GM19455 (cell line): Measurements from ENCODE around the gene NBEA.
"Not testable (repeated sequence)": the region's sequence is repeated elsewhere in the genome, so short reads cannot be mapped to it uniquely, and the experiment has no call there.

ENCODE experiments used
- ATAC-seq: cut with Tn5 transposase; IDR thresholded peaks from one replicate; pipeline ENCODE4 v1.9.1; 2021; ENCODE audit not compliant: unreplicated experiment

NBEA gene

DNA sequence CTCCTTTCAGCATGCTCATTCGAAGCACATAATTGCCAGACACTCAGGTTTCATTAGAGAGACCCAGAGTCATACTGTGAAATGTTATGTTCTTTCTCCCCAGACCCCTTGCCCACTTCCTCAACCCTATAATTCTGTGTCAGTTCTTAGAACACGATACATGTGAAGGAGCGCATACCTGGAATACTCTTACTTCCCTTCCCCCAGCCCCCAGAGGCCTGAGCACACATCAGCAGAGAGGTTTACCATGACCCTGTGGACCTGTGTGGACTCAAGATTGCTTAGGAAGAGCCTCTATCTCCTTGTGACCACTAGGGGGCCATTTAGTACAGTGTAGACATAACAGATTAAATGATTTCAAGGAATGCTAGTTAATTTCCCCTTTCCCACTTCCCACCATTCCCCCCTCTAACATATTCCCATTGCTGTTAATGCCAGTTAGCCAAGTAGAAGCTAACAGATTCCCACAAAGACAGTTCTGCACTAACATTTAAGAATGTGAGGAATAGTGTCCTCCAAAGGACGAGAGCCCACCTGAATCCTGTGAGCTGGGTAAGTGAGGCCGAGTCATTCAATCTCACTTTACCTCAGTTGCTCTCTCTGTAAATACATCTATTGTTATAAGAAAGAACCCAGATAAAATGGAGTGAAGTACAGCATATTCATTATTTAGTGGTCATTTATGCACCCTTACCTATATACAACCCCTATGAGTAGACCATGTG is 688.6 kb downstream of the NBEA start:
- peak; percentile 77 for ATAC-seq

DNA sequence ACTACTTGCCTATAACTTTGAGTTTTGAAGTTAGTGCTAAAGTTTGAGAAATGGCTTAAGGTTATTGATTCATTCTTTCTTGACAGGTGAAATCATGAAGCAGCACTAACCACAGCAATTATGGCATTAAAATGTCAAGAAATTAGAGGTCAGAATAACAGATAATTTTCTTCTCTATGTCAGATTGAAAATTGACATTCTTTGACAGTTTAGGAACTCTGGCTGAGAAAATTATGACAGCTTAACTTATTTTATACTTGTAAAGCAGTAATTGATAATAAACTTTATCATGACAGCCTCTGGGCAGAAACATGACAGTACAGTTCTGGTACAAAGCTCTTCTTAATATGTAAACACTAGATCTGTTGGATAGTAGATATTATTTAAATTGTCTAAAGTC is 689.6 kb downstream of the NBEA start:
- ATAC-seq = no peak

DNA sequence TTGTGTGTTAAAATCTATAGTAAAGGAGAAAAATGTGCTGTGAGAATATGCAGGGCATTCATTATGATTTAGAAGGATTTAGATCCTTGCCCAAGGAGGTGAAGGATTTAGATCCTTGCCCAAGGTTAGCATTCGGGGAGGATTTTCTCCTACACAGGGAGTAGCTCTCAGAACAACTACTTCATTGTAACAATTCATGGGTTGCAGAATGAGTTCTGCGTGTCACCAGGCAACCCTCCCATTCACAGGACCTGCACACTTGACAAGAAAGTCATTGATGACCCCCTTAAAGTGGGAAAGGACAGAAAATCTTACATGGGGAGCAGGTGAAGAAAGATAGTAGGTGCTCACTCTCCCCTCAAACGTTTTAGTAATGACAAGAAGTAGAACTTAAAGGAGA is 701.6 kb downstream of the NBEA start:
- no peak for ATAC-seq

DNA sequence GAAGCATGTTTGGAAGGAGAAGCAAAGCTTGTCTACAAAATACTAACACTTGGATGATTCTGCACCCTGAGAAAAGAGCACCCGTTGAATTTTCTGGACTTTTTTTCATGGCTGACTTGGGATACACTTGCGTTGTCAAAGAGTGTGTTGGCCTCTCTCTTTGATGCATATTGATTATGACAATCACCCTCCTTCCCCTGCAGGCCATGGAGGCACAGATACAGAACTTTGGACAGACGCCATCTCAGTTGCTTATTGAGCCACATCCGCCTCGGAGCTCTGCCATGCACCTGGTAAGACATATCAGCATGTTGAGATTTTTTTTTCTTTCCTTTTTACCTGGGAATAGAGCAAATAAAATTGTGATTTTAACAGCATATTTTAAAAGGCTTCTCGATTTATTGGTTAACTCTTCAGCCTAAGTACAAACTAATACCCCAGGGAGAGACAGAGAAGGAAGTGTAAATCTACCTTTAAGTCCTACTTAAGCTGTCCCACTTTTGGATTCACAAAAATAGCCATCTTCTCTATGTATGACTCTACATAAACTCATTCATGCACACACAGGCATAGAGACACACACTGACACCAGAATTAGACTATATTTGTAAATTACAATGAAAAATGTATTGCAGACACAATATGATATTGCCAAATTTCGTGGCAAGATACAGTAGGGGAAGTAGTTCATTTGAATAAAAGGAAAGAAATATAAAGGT is 704.1 kb downstream of the NBEA start:
- no peak for ATAC-seq

DNA sequence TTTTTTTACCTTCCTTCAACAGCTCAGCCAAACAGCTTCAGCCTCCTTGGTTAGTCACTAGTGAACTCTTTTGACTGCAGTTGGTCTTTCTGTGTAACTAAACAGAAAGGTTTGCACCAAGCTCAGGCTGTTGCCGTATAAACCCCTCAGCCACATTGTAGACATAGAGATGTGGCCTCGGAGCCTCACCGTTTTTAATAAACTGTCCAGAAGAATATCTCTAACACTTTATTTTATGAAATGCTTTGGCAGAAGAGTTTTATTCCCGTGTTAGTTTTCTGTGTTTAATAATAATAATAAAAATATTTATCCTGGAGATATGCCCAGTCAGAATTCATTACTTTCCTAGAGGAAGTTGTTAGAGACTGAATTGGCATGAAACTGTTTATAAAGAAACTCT is 706.1 kb downstream of the NBEA start:
- no peak for ATAC-seq

DNA sequence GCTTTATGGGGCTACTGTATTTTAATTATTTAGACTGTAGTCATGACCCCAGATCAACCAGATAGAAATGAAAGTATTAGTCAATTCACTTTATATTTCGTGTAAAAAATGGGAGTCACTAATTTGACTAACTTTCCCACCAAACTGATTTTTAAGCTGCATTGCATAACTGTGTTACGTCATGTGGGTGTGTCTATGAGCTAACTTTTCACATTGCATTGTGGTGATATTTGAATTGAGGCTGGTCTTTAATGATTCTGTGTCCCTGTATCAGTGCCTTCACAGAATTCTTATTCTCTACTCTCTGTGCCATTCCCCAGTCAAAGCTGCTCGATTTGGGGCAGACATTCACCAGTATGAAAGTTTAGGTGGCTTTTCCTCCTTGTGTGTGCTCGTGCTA is 707.1 kb downstream of the NBEA start:
- ATAC-seq = no peak

DNA sequence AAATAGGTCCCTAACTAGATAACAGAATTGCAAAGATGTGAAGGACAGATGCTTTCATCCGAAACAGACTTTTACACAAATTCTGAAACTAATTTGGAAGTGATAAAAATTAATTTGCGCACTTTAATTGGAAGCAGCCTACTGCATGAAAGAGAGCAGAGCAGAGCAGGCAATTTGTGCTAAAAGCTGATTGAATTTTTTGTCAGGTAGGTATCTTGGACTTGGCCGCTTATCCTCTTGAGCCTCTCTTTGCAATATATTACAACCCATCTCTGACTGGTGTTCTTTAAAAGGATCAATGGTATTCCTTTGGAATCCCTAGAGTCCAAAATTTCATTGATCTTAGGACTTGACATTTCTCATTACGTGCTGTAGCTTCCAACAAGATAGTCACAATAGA is 717.7 kb downstream of the NBEA start:
- no peak for ATAC-seq

DNA sequence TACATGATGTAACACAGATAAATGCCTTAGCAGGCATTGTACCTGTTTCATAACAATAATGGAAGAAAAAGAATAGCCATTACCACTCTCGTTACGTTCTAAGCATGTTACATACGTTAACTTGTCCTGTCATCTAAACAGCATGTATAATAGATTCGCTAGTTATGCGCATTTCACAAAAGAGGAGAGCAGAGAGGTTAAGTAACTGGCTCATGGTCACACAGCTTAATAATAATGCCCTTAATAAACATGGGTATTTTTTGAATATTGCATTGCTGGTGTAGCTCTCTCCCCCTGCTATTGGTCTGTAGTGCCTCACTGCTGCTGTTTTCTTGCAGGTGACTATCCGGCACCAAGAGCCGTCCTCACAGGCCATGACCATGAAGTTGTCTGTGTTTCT is 722.7 kb downstream of the NBEA start:
- no peak for ATAC-seq

DNA sequence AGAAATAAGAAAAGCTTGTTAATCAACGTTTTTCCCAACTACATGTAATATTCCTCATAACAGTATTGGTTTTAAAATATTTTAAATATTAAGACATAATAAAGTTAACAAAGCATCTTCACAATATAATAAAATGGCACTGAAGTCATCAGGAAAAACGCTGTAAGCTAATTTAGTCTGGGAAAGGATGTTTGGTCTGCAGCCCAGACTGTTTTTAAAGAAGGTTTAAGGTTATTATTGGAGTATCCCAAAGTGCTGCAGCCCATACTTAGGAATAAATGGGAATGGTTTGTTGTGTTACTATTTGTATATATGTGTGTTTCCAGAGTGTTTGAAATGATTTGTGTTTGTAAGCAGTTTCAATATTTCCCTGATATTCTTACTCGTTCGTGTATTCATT is 727.3 kb downstream of the NBEA start:
- no peak for ATAC-seq

DNA sequence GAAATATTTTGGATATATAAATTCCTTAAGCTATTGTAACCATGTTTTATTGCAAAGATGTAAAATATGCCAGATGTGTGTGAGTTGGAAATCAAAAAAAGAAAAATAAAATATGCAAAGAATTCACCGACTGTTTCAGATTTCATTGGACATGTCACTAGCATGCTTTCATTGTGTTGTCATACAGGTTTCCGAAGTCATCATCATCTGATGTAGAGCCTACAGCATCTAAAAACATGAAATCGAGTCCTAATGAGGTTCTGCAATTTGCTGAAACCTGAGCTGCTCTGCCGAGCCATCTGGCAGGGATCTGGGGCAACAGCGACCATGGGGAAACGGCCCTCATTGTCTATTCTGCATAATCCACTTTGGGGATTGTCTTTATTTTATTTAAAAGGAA is 730.5 kb downstream of the NBEA start:
- no peak for ATAC-seq

DNA sequence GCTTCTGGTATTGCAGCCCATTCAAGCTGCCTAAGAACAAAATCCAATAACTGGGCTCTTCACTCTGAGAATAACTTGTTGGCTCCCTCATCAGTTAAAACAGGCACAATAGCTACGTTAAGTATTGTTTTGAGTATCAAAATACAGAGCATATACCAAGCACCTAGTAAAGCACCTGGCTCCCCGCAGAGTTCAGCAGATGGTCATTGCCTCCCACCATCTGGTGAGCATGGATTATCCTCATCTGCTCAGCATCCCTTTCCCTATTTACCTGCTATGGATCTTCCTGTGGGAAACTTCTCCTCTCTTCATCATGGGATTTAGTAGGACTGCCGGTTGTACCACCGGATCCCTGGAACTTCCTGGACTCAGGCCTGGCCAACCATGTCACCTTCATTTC is 733.6 kb downstream of the NBEA start:
- no peak for ATAC-seq

DNA sequence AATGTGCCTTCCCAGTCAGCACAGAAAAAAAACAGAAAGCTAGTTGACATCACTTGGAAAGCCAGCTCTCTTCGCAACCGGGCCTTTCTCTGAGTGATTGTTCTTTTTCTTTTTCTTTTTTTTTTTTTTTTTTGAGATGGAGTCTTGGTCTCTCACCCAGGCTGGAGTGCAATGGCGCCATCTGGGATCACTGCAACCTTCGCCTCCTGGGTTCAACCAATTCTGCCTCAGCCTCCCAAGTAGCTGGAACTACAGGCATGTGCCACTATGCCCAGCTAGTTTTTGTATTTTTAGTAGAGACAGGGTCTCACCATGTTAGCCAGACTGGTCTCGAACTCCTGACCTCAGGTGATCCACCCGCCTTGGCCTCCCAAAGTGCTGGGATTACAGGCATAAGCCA is 735.8 kb downstream of the NBEA start:
- ATAC-seq = not testable (repeated sequence)

DNA sequence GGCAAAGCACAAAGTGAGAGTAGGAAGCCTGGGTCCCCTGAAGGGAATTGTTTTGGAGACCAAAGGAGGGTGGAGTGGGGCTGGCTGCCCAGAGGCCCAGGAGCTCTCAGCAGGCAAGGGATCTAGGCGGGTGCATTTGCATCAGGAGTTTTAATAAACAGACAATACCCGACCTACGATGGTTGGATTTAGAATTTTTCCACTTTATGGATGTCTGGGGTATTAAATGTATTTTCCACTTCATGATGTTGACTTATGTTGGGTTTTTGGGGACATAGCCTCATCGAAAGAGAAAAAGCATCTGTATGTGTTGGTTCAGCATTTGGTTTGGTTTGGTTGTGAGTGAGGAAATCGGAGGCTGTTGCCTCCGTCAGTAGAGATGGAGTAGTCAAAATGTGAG is 739.6 kb downstream of the NBEA start:
- no peak for ATAC-seq

DNA sequence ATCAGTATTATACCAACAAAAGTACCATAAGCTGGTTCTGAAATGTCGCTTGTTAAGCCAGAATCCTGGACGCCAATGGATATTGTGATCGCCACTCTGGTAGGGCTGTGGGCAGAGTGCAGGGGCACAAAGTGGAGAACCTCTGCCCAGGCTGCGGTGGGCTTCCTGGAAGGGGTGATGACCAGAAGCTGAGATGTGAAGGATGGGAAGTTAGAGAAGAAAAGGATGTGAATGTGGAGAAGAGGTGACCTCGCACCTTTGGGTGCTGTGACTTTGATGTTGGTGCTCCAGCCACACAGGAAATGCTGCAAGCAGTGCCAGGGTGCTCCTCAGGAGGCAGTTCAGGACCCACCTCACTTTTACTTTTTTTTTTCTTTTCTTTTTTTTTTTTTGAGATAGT is 742.4 kb downstream of the NBEA start:
- ATAC-seq = no peak

DNA sequence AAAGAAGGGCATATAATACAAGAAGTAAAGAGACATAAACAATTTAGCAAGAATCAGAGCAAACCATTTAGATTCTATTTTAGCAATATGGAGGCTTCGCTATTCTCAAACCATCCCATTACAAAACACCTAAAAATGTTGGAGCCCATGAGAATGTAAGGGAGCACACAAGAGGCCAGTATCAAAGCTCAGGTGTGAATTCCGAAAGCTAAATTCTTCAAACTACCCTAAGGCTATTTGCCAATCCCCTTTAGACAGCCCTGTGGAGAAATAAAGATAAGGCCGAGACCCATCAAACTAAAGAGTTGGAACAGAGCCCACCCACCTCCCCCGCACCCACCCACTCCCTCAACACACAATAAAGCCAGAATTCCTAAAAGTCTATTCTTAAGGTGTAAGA is 745.3 kb downstream of the NBEA start:
- no peak for ATAC-seq

DNA sequence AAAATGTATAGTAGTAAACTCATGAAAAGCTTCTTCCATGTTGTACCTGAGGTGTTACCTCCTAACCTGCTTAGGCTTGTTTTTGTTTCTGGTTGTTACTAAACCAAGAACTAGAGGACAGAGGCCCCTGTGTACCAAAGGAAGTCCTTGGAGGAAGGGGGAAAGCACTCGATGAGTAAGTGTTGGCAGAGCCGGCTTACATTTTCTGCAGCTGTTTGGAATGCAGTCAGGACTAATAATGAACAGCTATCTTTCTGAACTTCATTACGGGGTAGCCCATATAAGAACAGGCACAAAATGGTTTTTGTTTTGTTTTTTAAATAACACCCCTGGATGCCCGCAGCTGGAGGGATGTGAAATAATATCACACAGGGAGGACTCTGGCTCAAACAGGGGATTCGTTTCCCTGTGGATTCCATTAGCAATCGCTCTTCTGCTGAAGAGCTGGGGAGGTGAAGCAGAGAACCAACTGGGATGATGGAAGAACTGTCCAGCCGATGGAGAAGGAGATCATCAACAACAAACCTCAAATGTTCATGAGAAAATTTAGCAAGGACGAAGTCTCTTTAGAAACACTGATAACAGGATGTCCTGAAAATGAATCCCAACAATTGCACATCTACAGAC is 748.6 kb downstream of the NBEA start:
- ATAC-seq = no peak

DNA sequence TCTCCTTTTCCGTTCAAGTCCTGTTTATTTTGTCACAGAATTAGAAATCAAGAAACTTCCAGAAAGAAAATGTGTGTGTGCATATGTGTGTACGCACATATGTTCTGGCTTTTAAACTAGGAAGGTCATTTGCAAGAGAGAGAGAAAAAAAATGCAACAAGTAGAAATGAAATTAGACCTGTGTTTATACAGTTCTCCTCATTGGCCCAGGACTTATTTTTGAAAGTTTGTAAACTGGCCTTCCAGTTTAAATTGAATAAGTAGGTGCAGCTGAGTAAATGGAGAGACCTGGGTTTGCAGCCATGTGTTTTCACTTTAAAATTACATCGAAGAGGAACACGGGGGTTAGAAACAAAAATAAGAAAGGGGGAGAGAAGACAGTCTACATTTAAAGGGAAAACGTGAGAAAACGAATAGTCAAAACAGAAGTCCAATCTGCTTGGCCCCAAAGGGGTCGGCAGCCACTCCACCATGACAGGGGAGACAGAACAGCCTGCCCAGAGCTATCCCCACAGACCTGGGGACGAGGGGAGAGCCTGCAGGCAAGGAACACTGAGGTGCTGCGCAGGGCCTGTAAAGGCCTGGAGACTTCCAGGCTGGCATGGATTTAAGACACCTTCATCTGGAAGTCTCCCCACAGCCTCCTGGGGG is 751.2 kb downstream of the NBEA start:
- ATAC-seq = no peak

DNA sequence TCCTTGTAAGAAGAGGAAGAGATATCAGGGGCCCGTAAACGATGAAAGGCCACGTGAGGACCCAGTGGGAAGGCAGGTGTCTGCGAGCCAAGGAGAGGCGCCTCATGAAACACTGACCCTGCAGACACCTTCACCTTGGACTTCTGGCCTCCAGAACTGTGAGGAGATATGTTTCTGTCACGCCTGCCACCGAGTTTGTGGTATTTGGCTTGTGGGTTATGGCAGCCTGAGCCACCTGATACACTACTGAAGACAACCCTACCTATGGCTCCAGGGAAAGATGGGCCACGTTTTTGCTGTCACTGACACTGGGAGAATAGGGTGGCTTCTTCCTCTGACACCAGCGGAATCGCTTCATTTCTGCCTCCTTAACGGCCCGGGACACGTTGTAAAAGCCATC is 752.0 kb downstream of the NBEA start:
- no peak for ATAC-seq

DNA sequence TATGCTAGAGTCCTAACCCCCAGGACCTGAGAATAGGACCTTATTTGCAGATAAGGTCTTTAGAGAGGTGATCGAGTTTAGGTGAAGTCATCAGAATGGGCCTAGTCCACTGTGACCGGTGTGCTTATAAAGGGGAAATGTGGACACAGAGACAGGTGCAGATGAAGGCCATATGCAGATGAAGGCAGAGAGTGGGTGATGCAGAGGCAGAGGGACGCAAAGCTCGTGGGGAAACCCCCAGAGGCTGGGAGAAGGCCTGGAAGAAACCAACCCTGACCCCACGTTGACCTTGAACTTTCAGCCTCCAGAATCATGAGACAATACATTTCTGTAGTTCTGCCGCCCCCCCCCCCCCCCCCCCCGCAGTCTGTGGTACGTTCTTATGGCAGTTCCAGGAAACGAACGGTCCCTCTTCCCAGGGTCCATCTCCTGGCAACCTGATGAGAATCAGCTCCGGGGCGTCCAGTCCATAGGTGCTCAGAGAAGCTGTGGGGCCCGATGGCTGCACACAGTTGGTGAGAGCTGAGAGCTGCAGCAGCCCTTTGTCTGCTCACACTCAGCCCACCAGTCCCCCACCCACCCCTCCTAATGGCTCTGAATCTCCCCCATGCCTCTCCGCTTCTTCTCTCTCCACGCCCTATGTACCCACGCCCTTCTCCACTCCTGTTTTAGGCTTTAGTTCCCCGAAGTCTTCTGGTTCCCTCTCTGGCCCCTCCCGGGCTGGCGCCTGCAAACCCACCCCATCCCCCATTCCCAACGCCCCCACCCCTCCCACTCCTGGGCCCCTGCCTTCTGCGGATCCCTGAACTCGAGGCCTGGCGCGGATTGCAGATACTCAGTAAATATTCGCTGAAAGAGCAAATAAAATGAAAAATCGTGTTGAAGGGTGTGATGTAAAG is 752.7 kb downstream of the NBEA start:
- ATAC-seq = no peak

DNA sequence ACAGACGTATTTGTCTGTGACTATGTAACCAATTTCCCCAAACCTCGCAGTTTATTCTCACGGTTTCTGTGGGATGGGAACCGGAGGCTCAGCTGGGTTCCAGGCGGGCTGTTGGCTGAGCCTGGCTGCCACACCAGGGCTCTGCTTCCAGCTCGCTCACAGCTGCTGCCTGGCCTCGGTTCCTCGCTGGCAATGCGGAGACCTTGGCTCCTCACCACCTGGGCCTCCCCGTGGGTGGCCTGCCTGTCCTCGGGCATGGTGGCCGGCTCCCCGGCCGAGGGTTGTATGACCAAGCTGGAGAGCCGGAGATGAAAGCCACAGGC is 753.3 kb downstream of the NBEA start:
- ATAC-seq = no peak

DNA sequence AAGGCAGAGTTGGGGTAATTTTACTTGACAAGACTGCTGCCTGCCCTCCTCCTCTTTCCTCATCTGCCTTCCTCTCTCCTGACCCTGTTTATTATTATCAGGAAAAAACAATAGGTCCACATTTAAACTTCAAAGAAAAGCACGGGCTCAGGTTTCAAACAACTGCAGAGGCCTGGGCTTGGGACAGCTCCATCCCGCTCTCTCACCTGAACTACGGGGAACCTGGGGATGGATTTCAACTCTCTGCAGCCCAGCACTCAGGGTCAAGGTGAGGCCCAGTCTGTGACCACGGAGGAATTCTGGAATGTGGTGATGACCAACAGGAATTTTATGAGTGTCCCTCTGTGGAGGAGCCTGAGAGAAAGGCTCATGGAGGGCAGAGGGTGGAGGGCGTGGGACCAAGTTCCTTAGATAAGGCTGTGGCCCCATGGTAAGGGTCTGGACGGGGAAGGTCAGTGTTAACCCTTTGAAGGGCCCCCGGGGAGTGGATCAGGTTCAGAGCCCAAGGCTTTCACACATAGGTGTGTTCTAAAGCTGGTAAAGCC is 755.2 kb downstream of the NBEA start:
- no peak for ATAC-seq
